Left ventricle myocardium superior (tissue), 1 donor: Measurements from ENCODE around the gene MBD4. TPM values are rescaled to one million over a fixed set of nuclear protein-coding genes. Genes with fewer than 3 reads are reported as not detected.

Experiments used
- ATAC-seq: fragments of 200-7000 bp; cut with Tn5 transposase; one replicate; pipeline ENCODE4 v1.9.1; 2020; ENCODE audit warnings: mild to moderate bottlenecking, moderate library complexity
- DNase-seq: peaks from one replicate; pipeline ENCODE4 v3.0.0-alpha.2; 2020
- intact Hi-C: fragments of 100-400 bp; cut with micrococcal nuclease; formaldehyde crosslinking; loops from one replicate; pipeline ENCODE4 v1.11.0; 2022
- total RNA-seq: library from RNA; stranded (reverse); fragmentation: NEBNext Ultra II Directional; extraction: Animal tissue kit (Norgen Biotek cat#: 25700); gene quantifications from one replicate; pipeline ENCODE4 v1.2.1, GENCODE V29; 2021
- donor health status: DM: no; HTN: yes; CAD: no; lungs with severe emphysema.

Gene MBD4
- total RNA-seq, 1 donor from 2014 or later = 19.8 TPM

- ATAC-seq = peak; percentile 93
- no peak for DNase-seq
- intact Hi-C loops = no loop called here
Observed at GRCh38 chr3:129469026-129469425, 29.3 kb upstream of the MBD4 start.

- DNase-seq (no peak), ATAC-seq (no peak)
- intact Hi-C loops = no loop called here
Observed at GRCh38 chr3:129467932-129468331, 28.2 kb upstream of the MBD4 start.

DNA sequence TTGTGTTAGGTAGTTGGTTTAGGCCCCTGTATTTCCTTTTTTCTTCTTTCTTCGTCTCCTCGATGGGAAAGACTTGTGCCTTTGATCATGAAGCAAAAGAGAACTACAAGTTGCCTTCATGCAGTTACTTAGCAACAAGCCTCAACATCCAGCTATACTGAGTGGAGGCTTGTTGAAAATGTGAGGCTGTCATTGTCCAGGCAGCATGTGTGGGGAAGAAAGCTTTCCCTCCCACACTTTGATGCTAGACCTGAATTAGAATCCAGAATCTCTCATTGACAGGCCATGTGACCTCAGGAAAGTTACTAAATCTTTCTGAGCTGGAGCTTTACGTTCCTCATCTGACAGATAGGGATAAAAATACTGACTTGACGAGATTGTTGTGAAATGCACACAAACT, 24.0 kb upstream of the MBD4 start:
- intact Hi-C loops = no loop called here
- ATAC-seq (no peak), DNase-seq (no peak)

DNA sequence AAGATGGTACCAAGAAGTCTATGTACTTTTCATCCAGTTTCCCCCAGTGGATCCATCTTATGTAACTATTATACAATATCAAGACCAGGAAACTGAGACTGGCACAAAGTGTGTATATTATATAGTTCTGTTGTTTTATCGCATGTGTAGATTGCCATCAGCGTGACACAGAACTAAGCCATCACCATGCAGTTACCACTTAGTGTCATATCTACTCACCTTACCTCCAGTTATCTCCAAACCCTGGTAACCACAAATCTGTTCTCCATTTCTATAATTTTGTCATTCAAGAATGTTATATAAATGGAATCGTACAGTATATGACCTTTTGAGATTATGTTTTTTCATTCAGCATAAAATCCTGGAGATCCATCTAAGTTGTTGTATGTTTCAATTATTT, 23.3 kb upstream of the MBD4 start:
- intact Hi-C loops = no loop called here
- DNase-seq (no peak), ATAC-seq (no peak)

- intact Hi-C loops = no loop called here
- DNase-seq (no peak), ATAC-seq (peak; percentile 73)
Observed at GRCh38 chr3:129462361-129462968, 22.7 kb upstream of the MBD4 start.

- DNase-seq = peak; percentile 65
- ATAC-seq = peak; percentile 94
- intact Hi-C loops = no loop called here
Observed at GRCh38 chr3:129461461-129462146, 21.9 kb upstream of the MBD4 start.

GRCh38 chr3:129461022-129461421, 21.3 kb upstream of the MBD4 start:
- intact Hi-C loops = no loop called here

GRCh38 chr3:129460572-129460971, 20.8 kb upstream of the MBD4 start:
- intact Hi-C loops = no loop called here
- DNase-seq (no peak), ATAC-seq (no peak)

More at GRCh38 chr3:129461022-129461421, 21.3 kb upstream of the MBD4 start:
- no peak for ATAC-seq
- DNase-seq = no peak

- DNase-seq (no peak), ATAC-seq (no peak)
- intact Hi-C loops = no loop called here
Observed at GRCh38 chr3:129460155-129460554, 20.4 kb upstream of the MBD4 start.

DNA sequence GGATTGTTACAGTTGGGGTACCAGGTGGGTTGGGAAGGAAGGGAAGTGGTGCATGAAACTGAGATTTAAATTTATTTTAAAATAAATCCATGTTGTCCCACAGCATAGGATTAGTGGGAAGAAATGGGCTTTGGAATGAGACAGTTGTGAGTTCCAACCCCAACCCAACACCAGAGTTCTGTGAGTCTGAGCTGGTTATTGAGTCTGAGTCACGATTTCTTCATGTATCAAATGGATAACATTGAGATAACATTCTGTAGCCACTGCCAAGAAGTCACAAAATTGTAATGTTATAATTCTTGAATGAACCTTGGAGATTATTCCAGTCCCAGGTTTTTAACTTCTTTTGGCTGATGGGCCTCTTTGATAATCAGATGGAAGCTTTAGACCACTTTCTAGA, 14.0 kb upstream of the MBD4 start:
- no peak for ATAC-seq
- no peak for DNase-seq
- intact Hi-C loops = no loop called here

GRCh38 chr3:129449279-129450115, 9.7 kb upstream of the MBD4 start:
- intact Hi-C loops = no loop called here
- DNase-seq (no peak), ATAC-seq (no peak)

- DNase-seq (no peak), ATAC-seq (no peak)
- intact Hi-C loops = no loop called here
Observed at GRCh38 chr3:129448186-129448895, 8.6 kb upstream of the MBD4 start.

GRCh38 chr3:129446926-129447325, 7.2 kb upstream of the MBD4 start:
- ATAC-seq (no peak), DNase-seq (no peak)
- intact Hi-C loops = no loop called here

GRCh38 chr3:129445471-129445870, 5.7 kb upstream of the MBD4 start:
- intact Hi-C loops = no loop called here
- DNase-seq (no peak), ATAC-seq (no peak)

DNA sequence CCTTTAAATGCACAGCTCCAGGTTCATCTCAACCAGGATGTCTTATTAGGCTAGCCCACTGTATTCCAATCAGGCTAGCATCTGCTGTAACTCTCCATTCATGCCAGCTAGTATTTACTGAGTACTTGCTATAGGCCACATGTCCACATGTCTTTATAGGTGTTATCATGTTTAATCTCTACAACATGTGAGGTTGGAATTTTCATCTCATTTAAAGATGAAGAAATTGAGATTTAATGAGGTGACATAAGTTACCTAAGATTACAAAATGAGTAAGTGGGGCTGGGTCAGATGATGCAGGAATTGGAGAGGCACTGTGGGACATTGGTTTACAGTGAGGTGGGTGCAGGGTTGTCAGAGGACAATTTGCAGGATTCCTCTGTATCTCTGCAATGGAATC, 3.2 kb upstream of the MBD4 start:
- no peak for ATAC-seq
- intact Hi-C loops = no loop called here
- no peak for DNase-seq

- intact Hi-C loops = no loop called here
- ATAC-seq (no peak), DNase-seq (no peak)
Observed at GRCh38 chr3:129442486-129442885, 2.7 kb upstream of the MBD4 start.

DNA sequence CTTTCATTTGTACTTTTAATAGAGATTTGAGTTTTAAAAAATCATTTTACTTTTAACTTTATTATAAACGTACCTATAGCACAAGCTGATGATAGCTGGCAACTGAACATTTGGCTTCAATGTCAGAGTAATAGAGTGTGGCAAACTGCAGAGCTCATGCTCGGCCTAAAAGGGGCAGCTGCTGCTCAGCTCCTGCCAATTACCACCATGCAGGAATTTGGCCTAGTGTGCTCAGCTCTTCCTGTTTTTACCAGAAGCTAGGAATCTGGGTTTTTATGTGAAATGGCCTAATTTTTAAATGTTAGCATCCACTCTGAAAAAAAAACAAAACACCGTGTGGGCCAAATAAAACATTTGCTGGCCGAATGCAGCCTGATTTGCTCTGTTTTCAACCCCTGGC, 2.0 kb upstream of the MBD4 start:
- ATAC-seq (peak; percentile 24), DNase-seq (peak; percentile 50)
- intact Hi-C loops = no loop called here

DNA sequence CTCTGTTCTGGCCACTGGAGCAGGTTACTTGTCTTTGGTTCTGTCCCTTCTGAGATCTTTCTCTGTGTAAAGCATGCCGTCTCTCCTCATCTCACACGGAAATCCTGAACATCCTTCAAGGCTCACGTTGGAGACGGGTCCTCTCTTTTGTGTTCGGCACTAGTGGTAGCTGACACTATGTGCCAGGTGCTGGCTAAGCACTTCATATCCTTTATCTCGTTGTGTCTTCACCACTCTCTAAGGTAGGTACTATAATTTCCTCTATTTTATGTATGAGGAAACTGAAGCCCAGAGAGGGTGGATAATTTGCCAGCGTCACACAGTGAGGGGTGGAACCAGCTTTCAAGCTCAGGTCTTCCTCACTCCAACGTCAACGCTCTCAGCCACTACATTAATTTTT, 1.5 kb upstream of the MBD4 start:
- no peak for ATAC-seq
- DNase-seq = no peak
- intact Hi-C loops = no loop called here

GRCh38 chr3:129440618-129441190, 956 bp upstream of the MBD4 start:
- DNase-seq = no peak
- no peak for ATAC-seq
- intact Hi-C loops = no loop called here
